ENCODE data around the gene TSHZ1.

- no peak for TF ChIP-seq CTCF (IDR thresholded peaks at IDR 0.05)
- no peak for TF ChIP-seq POLR2A (IDR thresholded peaks at IDR 0.05)
These were observed 126.8 kb downstream of the TSHZ1 start for GRCh38 chr18:75337348-75337747.

All from body of pancreas (tissue), 4 donors.